RPMI8226 (cell line): ENCODE results near the gene SLC36A1.
"Not testable (repeated sequence)": the region's sequence is repeated elsewhere in the genome, so short reads cannot be mapped to it uniquely, and the experiment has no call there.

Source experiments
- DNase-seq: peaks from one replicate; pipeline ENCODE4 v3.0.0-alpha.2; 2015

Gene SLC36A1

DNA sequence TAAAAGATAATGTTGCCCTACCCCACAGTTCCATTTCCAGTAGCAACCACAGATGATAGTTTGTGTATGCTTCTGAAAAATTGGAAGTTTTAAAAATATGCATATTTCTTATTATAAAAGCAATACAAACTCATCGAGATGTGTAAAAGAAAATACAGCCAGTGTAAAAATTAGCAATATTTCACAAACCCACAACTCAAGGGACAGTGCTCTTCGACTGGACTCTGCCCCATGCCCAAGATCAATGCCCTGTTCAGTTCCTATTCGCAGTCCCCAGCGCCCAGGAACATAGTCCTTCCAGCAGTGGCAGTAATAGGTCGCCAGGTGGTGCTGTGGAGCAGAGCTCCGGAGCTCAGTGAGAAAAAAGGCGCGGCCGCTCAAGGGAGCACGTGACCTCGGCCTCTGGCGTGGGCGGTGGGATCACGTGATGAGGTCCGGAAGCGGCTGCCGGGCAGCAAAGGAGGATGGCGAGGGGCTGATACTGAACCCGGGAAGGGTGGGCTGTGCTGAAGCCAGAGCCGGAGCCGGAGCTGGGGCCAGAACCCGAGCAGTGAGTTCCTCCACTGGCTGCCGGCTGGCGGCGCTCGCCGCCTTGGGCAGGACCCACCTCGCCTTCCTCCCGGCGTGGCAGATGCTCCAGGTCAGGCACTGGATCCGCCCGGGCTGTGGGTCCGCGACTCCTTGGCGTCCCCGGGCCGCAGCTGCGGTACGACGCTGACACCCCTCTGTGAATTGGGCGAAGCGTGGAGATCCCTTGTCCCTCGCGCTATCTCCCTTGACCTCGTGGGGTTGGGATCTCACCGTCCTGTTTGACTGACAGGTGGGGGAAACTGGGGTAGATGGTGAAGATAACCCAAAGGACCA lies at the start of gene SLC36A1:
SLC36A1 (plus strand) TSS at position 430 of the 864 bp plus-strand sequence. CDS start 11,190 bp downstream, outside the sequence.
- peak; percentile 94 for DNase-seq

DNA sequence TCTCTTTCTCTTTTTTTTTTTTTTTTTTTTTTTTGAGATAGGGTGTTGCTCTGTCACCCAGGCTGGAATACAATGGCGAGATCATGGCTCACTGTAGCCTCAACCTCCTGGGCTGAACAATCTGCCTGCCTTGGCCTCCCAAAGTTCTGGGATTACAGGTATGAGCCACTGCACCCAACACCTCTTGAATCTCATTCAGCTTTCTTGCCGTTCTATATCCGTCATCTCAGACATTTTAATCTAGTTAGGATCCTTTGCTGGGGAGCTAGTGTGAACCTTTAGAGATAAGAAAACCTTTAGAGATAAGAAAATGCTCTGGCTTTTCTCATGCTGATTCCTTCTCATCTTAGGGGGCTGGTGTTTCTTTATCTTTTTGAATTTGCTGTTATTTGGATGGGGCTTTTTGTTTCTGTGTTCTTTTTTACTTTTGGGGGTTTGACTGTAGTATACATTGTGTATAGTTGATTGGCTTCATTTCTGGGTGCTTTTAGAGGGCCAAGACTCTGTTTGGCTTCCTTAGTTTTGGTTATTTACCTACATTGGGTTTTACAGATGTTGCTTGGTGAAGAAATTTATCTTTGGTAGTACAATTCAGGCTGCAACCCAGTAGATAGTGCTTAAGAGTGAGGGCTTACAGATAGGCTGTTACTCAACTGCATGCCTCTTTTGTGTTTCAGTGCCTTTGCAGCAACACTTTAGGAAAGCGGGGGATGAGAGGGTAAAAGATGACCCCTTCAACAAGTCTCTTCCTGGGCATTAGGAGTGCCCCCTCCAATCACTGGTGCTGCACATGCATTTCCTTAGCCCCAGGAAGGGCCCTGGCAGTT lies 41.9 kb upstream of the SLC36A1 start:
- DNase-seq = no peak

GRCh38 chr5:151406322-151406947 lies 41.0 kb upstream of the SLC36A1 start:
- DNase-seq = no peak

GRCh38 chr5:151408591-151409230 lies 38.7 kb upstream of the SLC36A1 start:
- no peak for DNase-seq

DNA sequence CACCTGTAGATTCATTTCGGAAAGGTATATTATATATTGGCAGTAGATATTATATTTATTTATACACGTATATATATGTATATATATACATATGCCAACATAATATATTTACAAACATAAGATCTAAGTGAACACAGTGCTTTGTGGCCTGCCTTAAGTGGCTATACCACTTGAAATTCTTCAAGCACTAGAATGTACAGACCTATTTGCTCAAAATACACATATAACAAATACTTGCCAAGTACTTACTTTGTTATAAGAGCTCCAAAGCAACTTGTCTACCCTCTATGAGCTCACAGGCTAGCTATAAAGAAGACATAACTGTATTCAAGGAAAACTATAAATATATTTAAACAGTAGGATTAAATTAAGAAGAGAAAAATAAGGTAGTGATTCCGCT lies 33.6 kb upstream of the SLC36A1 start:
- no peak for DNase-seq

GRCh38 chr5:151414536-151414935 lies 32.9 kb upstream of the SLC36A1 start:
- DNase-seq = no peak

DNA sequence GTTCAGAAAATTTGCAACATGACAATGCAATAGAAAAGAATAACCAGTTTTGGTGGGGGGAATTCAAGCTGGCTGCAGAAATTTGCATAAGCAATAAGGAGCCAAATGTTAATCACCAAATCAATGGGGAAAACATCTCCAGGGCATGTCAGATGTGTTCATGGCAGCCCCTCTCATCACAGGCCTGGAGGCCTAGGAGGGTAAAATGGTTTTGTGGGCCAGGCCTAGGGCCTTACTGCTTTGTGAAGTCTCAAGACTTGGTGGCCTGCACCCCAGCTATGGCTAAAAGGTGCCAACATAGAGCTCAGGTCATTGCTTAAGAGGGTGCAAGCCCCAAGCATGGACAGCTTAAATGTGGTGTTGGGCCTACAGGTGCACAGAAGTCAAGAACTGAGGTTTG lies 29.7 kb upstream of the SLC36A1 start:
- DNase-seq = no peak

DNA sequence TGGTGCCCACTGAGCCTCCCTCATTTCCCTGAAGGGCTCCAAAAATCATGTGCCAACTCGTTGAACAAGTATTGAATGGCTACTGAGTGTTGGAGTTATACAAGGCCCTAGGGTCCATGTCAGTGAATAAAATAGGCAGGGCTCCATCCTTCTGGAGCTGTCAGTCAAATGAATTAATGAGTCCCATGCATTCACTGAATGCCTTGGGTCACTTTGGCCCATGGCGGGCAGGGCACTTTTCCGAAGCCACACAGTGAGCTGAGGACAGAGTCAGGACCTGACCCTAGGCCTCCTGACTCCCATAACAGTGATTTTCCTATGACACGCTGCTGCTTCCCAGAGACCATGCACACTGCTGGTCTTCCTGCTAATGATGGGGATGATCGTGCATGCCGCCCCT lies 27.3 kb upstream of the SLC36A1 start:
- DNase-seq = no peak

- no peak for DNase-seq
Observed at GRCh38 chr5:151424892-151425523, 22.4 kb upstream of the SLC36A1 start.

DNA sequence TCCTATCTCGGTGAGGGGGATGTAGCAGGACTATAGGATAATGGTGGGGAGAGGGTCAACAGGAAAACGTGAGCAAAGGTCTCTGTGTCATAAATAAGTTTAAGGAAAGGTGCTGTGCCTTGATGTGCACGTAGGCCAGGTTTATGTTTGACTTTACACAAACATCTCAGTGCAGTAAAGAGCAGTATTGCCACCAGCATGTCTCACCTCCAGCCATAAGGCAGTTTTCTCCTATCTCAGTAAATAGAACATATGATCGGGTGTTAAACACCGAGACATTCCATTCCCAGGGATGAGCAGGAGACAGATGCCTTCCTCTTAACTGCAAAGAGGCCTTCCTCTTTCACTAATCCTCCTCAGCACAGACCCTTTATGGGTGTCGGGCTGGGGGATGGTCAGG lies 21.1 kb upstream of the SLC36A1 start:
- DNase-seq = not testable (repeated sequence)

DNA sequence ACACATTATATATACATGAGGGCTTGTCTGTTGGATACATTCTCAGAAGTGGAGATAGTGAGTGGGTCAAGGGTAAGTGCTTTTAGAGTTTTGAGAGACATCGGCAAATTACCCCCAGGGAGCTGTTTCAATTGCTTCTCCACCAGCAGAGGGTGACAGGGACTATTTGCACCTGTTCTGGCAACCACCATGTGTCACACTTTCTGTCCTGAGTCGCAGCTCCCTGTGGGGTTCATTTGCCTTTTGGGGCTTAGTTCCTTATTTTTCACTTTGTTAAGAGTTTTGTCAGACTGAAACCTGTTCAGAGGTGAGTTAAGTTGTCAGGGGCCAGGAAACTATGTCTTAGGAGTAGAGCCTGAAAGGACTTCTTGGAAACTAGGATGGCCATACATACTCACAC lies 20.1 kb upstream of the SLC36A1 start:
- DNase-seq = peak; percentile 39

DNA sequence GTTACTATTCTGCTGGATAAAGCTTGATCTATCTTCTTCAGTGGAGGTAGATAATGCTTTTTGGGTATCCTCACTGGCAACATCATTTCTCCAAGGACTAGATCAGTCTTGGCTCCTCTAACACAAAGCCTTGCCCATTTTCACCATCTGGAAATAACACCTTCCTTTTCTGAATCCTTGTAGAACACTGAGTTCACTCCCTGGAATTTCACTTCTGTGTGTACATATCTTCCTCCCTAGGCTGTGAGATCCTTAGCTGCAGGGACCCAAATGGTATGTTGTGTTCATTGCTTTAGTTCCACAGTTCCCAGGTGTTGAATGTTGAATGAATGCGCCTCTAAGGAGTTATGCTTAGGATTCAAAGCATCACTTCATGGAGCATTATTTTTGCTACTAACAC lies 16.7 kb upstream of the SLC36A1 start:
- no peak for DNase-seq

DNA sequence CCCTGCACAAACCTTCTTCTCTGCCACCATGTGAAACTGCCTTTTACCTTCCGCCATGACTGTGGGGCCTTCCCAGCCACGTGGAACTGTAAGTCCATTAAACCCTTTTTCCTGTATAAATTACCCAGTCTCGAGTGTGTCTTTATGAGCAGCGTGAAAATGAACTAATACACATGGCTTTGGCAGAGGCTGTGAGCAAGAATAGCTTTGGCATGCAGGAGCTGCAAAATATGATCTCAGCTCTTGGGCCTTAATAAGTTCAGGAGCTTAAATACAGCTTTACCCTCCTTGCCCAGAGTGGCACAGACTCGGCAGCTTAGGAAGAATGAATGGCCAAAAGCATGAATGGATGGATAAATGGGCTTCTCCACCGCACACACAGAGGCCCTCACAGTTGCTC lies 15.7 kb upstream of the SLC36A1 start:
- no peak for DNase-seq

- DNase-seq = no peak
Observed at GRCh38 chr5:151432210-151432609, 15.2 kb upstream of the SLC36A1 start.

DNA sequence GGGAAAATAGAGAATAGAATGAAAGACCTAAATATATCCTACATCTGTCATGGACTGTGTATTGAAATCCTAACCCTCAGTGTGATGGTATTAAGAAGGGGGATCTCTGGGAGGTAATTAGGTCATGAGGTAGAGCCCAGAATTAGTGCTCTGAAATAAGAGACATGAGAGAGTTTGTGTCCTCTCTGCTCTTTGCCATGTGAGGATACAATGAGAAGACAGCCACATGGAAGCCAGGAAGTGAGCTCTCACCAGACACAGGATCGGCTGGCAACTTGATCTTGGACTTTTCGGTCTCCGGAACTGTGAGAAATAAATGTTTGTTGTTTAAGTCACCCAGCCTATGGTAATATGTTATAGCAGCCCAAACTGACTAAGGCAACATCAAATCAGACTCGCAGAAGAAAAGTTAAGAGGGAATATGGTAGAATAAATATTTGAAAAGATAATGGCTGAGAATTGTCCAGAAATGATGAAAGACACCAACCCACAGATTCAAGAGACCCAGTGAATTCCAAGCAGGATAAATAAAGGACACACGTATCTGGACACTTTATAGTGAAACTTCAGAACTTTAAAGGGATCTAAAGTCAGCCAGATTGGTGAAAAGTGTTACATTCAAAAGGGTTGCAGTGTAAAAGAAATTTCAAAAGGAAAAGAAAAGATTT lies 12.7 kb upstream of the SLC36A1 start:
- no peak for DNase-seq

DNA sequence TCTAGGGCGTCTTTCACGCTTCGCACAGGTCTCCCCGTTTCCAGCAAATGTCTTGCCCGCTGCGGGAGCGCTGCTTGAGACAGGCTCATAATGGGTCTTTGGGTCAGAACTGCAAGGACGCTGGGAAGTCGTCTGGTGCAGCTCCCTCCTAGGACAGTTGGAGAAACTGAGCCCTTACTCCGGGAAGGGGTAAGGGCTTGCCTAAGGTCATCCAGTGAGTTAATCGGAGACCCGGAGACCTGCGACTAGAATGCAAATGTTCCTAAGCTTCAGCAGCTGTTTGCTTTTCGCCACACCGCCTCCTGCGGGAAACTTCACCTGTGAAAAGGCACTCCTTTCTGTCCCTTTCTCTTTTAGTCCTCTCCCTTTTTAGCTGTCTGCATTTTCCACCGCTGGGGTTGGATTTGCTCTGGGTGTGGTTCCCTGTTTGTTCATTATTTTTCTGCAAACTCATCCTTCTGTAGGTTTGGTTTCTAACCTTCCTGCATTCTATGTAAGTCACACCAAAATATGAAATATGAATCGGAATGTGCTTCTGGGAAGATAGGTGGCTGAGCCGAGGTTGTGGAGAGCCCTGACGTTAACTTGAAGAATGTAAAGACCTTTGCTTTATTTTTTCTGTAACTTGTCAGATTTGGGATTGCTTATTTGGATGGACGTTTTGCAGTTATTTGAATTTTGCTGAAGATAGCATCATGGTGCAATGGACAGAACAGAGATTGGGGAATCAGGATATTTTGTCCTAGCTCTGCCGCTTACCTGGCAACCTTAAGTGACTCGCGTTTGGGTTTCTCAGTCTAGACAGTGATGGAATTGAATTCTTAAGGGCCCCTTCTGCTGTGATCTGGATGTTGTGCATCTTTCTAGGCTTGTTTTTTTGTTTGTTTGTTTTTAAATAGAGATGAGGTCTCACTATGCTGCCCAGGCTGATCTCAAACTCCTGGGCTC lies 909 bp downstream of the SLC36A1 start:
- peak; percentile 60 for DNase-seq

- DNase-seq = no peak
Observed at GRCh38 chr5:151449297-151449696, 1.9 kb downstream of the SLC36A1 start.

GRCh38 chr5:151449839-151450238 lies 2.4 kb downstream of the SLC36A1 start:
- no peak for DNase-seq

DNA sequence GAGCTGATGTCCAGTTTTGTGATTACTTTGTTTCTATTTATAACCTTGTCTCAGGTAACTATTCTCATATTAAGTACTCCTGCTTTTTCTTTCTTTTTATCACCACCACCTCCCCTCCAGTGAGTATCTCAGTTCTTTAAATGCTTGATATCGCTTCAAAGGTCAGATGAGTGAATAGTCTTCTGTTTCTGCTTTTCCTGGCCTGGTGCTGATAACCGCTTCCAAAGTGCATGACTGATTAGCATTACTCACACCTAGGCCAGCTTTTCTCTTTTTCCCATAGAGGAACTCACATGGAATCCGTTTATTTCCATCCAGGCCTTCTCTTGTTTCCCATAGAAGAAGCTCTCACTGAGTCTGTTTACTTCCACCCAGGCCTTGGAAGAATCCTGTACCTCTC lies 3.2 kb downstream of the SLC36A1 start:
- DNase-seq = no peak

- DNase-seq = no peak
Observed at GRCh38 chr5:151451626-151452520, 4.5 kb downstream of the SLC36A1 start.
